Loucy (cell line): ENCODE results near the gene KCNT1.

Experiments used
- H2AFZ ChIP-seq: fragments of 200-600 bp; sonication (generic); 2 replicates; pipeline ENCODE4 v1.6.0; 2016; ENCODE audit warnings: antibody characterized with exemption, mild to moderate bottlenecking, low read length, moderate library complexity
- H3F3A ChIP-seq: fragments of 200-600 bp; 2 replicates; pipeline ENCODE4 v1.6.0; 2016; ENCODE audit warnings: antibody characterized with exemption, low read depth, mild to moderate bottlenecking
- H3K27me3 ChIP-seq: fragments of 200-600 bp; sonication (generic); 2 replicates; pipeline ENCODE4 v1.6.1; 2014; ENCODE audit warnings: low read length, mild to moderate bottlenecking; ENCODE audit not compliant: insufficient read depth, poor library complexity, severe bottlenecking
- H3K36me3 ChIP-seq: fragments of 200-600 bp; sonication (generic); 2 replicates; pipeline ENCODE4 v1.6.1; 2016; ENCODE audit warnings: low read length; ENCODE audit not compliant: insufficient read depth
- H3K4me1 ChIP-seq: fragments of 200-600 bp; sonication (generic); 2 replicates; pipeline ENCODE4 v1.5.1; 2014; ENCODE audit warnings: low read length, mild to moderate bottlenecking; ENCODE audit not compliant: insufficient read depth, poor library complexity, severe bottlenecking
- H3K4me2 ChIP-seq: fragments of 200-600 bp; sonication (generic); 2 replicates; pipeline ENCODE4 v1.6.0; 2014; ENCODE audit warnings: antibody characterized with exemption, low read length, low read depth, mild to moderate bottlenecking; ENCODE audit not compliant: poor library complexity, severe bottlenecking
- H3K4me3 ChIP-seq: fragments of 200-600 bp; sonication (generic); 2 replicates; pipeline ENCODE4 v1.5.1; 2014; ENCODE audit warnings: low read length, mild to moderate bottlenecking, mixed read lengths; ENCODE audit not compliant: poor library complexity, severe bottlenecking
- H3K79me2 ChIP-seq: fragments of 200-600 bp; sonication (generic); 2 replicates; pipeline ENCODE4 v1.6.1; 2014; ENCODE audit warnings: low read length; ENCODE audit not compliant: insufficient read depth
- H3K9ac ChIP-seq: fragments of 200-600 bp; sonication (generic); 2 replicates; pipeline ENCODE4 v1.6.0; 2014; ENCODE audit warnings: mild to moderate bottlenecking, low read depth, low read length, moderate library complexity; ENCODE audit not compliant: poor library complexity, severe bottlenecking
- H3K9me2 ChIP-seq: fragments of 200-600 bp; sonication (generic); replicated peaks from 2 replicates; pipeline ENCODE4 v1.6.1; 2016; ENCODE audit warnings: low read depth, low read length, mixed read lengths
- H3K9me3 ChIP-seq: fragments of 200-600 bp; sonication (generic); 2 replicates; pipeline ENCODE4 v1.6.1; 2014; ENCODE audit warnings: mild to moderate bottlenecking, antibody characterized with exemption, low read length, low read depth; ENCODE audit not compliant: insufficient read depth
- H4K20me1 ChIP-seq: fragments of 200-600 bp; sonication (generic); 2 replicates; pipeline ENCODE4 v1.6.0; 2014; ENCODE audit warnings: antibody characterized with exemption, low read length, mild to moderate bottlenecking; ENCODE audit not compliant: insufficient read depth, poor library complexity, severe bottlenecking
- CTCF ChIP-seq: fragments of 200-600 bp; sonication (generic); conservative IDR thresholded peaks from 2 replicates; pipeline ENCODE4 v1.5.1; 2014; ENCODE audit warnings: mild to moderate bottlenecking, antibody characterized with exemption, low read length
- EZH2phosphoT487 ChIP-seq: fragments of 200-600 bp; IDR thresholded peaks from 2 replicates; pipeline ENCODE4 v1.6.1; 2018; ENCODE audit warnings: antibody characterized with exemption, mild to moderate bottlenecking, moderate library complexity, borderline replicate concordance

Gene KCNT1

DNA sequence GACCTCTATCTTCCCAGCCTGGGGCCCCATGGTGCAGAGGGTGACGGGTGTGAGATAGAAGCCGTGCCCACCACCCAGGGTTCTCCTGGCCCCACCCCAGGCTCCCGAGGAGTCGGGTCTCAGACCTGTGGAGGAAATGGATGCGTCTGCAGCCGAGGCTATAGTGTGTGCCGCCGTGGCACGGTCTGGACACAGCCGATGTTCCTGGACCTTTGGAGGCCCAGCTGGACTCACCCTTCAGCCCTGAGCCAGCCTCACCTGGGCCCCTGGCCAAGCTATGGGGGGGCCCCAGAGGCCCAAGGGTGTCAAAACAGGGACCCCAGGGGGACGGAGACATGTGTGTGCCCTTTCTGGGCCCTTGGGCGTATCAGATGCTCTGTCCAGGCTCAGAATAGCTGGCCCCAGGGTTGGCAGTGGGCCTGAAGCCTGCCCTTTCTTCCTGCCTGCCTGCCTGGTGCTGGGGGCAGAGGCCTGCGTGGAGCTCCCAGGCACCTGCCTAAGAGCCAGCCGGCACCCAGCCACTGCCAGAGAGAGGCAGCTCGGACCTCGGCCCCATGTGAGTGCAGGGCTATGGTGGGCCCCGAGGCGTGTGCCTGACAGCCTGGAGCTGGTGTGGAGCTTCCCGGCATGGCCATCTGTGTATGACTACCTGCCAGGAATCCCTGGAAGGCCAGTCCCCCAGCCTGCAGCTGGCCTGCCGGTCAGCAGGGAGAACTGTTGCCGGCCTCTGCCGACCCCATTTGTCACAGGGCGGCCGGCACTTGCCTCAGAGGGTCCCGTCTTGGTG lies 41.8 kb downstream of the KCNT1 start:
- TF ChIP-seq CTCF, result no peak
- Histone ChIP-seq H3K27me3 (no peaks in the 10 kb centered on the region), H2AFZ (no peak overlapping the region), H3K79me2 (no peaks in the 10 kb centered on the region), H3K9me3 (peaks cover 7% of the 10 kb centered on the region; the same call in 1 of the 2 replicates), H3K4me1 (no peaks in the 10 kb centered on the region), H3K9ac (no peak overlapping the region), H3K4me3 (no peak overlapping the region), H3K4me2 (no peak overlapping the region), H4K20me1 (no peaks in the 10 kb centered on the region), H3K36me3 (no peaks in the 10 kb centered on the region), H3K9me2 (no peaks in the 10 kb centered on the region), H3F3A (no peaks in the 10 kb centered on the region)

DNA sequence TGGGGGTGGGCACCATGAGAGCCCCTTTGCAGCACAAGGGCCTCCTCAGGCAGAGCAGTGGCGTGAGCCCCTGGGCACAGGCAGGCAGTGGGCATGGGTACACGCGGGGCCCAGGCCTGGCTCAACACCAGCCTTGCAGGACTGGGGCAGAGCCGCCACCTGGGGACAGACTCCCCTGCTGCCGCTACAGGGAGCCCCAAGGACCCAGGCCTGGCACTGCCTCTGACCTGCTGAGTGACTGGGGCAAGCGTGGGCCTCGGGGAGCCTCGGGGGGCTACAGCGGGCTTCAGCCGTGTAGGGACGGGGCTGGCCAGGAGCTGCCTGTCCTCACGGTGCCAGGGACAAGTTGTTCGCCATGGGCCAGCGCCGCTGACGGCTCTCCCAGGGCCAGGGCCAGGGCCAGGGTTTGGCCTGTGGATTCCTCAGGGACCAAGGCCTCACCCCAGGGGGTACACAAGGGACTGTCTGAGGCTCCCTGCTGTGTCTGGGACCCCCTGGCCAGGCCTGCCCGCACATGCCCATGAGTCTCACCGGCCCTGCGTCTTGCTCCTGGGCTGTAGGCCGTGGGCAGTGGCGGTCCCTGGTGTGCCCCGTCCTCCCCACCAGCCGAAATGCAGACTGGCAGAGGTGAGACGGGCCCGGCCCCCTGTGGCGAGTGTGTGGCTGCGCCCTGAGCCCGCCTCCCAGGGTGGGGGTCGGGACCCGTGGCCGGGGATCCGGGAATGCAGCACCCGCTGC lies 42.5 kb downstream of the KCNT1 start:
- TF ChIP-seq EZH2phosphoT487 (no peak), CTCF (no peak)
- Histone ChIP-seq H3K9ac (no peak overlapping the region), H3K4me2 (no peak overlapping the region), H3K4me3 (no peak overlapping the region), H3K36me3 (no peaks in the 10 kb centered on the region), H3K4me1 (no peaks in the 10 kb centered on the region), H3F3A (no peaks in the 10 kb centered on the region), H3K27me3 (no peaks in the 10 kb centered on the region), H4K20me1 (no peaks in the 10 kb centered on the region), H3K9me3 (peaks cover 7% of the 10 kb centered on the region; the same call in 1 of the 2 replicates), H2AFZ (no peak overlapping the region), H3K79me2 (no peaks in the 10 kb centered on the region), H3K9me2 (no peaks in the 10 kb centered on the region)

GRCh38 chr9:135745189-135745588 lies 43.2 kb downstream of the KCNT1 start:
- H3K9ac ChIP-seq, result no peak overlapping the region
- H3K27me3 ChIP-seq, result no peaks in the 10 kb centered on the region
- H3K9me3 ChIP-seq, result peaks cover 7% of the 10 kb centered on the region; the same call in 1 of the 2 replicates
- no peaks in the 10 kb centered on the region for H3F3A ChIP-seq
- H3K9me2 ChIP-seq, result no peaks in the 10 kb centered on the region
- TF ChIP-seq CTCF (no peak), EZH2phosphoT487 (no peak)
- no peak overlapping the region for H3K4me3 ChIP-seq
- H3K36me3 ChIP-seq, result no peaks in the 10 kb centered on the region
- no peaks in the 10 kb centered on the region for H3K79me2 ChIP-seq
- H3K4me2 ChIP-seq, result no peak overlapping the region
- no peaks in the 10 kb centered on the region for H4K20me1 ChIP-seq
- H3K4me1 ChIP-seq, result no peaks in the 10 kb centered on the region
- no peak overlapping the region for H2AFZ ChIP-seq
